K562 (cell line): ENCODE measurements around the gene HDLBP. TPM values are rescaled to one million over a fixed set of nuclear protein-coding genes. Genes with fewer than 3 reads are reported as not detected.

ENCODE experiments used
- ARNT ChIP-seq, 2 experiments: fragments of 450-650 bp; IDR thresholded peaks; 2 replicates each; pipeline ENCODE4 v1.6.1; 2016; ENCODE audit warnings: mild to moderate bottlenecking in 1 of 2
- CEBPZ ChIP-seq: fragments of 150-350 bp; IDR thresholded peaks from 2 replicates; pipeline ENCODE4 v1.6.1; 2014; ENCODE audit warnings: low read depth, mild to moderate bottlenecking, low read length, borderline replicate concordance
- HIVEP1 ChIP-seq: fragments of 250-450 bp; sonication (Bioruptor Pico); IDR thresholded peaks from 2 replicates; pipeline ENCODE4 v1.4.0; 2020; ENCODE audit warnings: mild to moderate bottlenecking
- MAX ChIP-seq: sonication (generic); formaldehyde crosslinking; IDR thresholded peaks from 2 replicates; pipeline ENCODE4 v1.9.0; 2022; ENCODE audit warnings: mild to moderate bottlenecking, missing genetic modification reagents
- RUNX1 ChIP-seq: sonication (generic); IDR thresholded peaks from 2 replicates; pipeline ENCODE4 v1.6.1; 2016; ENCODE audit warnings: antibody characterized with exemption, low read depth
- SNRNP70 ChIP-seq: fragments of 200-400 bp; formaldehyde crosslinking; optimal IDR thresholded peaks from 2 replicates; pipeline ENCODE3; 2017; ENCODE audit warnings: low read depth, low read length
- TAF1 ChIP-seq: IDR thresholded peaks from 2 replicates; pipeline ENCODE4 v1.6.1; 2011; ENCODE audit warnings: mild to moderate bottlenecking, low read length, moderate library complexity; ENCODE audit not compliant: insufficient read depth, control insufficient read depth, severe bottlenecking; ENCODE audit errors: extremely low read depth
- polyA plus RNA-seq, 8 experiments: library from polyadenylated mRNA; depleted of rRNA in 4 of 8; stranded (reverse) in 5 of 8; unstranded in 3 of 8; fragments of >200 nt; fragmentation: Nextera tagmentation in 2 of 8; fragmentation: Illumina TruSeq in 1 of 8; extraction: Ambion mirVana in 2 of 8; extraction: Trizol in 1 of 8; gene quantifications; 2 replicates each; pipeline versions ENCODE4 v1.2.1 to v1.2.3, GENCODE V29; 2011 to 2014; ENCODE audit warnings: inconsistent platforms in 1 of 8, missing spikeins in 1 of 8
- total RNA-seq, 7 experiments: library from RNA; depleted of rRNA in 6 of 7; stranded (reverse); fragments of >200 nt in 6 of 7; fragmentation: Illumina TruSeq in 2 of 7; extraction: Trizol in 2 of 7; gene quantifications; 2 replicates each; pipeline versions ENCODE4 v1.2.1 to v1.2.3, GENCODE V29; 2011 to 2021; ENCODE audit warnings: low replicate concordance in 1 of 7
- TF ChIP-seq, protein P1 (sequence below), 2 experiments: fragments of 200-800 bp in 1 of 2; sonication (Bioruptor generic) in 1 of 2; sonication (generic) in 1 of 2; formaldehyde crosslinking in 1 of 2; IDR thresholded peaks in 1 of 2; conservative IDR thresholded peaks in 1 of 2; 2 replicates each; pipeline versions ENCODE4 v1.5.0 to v1.6.1; 2016 to 2020; ENCODE audit warnings: missing compliant biosample characterization in 1 of 2, missing genetic modification characterization in 1 of 2, missing genetic modification reagents in 1 of 2
- TF ChIP-seq, protein P2 (sequence below): fragments of 450-650 bp; IDR thresholded peaks from 2 replicates; pipeline ENCODE4 v1.6.1; 2018; ENCODE audit not compliant: partially characterized antibody

HDLBP gene
- total and polyA plus RNA-seq, 9 of the 15 experiments (the other 6 are each of a cell fraction or from before 2014, with no cell fraction given): 24.4 to 378 (median 146) TPM

DNA sequence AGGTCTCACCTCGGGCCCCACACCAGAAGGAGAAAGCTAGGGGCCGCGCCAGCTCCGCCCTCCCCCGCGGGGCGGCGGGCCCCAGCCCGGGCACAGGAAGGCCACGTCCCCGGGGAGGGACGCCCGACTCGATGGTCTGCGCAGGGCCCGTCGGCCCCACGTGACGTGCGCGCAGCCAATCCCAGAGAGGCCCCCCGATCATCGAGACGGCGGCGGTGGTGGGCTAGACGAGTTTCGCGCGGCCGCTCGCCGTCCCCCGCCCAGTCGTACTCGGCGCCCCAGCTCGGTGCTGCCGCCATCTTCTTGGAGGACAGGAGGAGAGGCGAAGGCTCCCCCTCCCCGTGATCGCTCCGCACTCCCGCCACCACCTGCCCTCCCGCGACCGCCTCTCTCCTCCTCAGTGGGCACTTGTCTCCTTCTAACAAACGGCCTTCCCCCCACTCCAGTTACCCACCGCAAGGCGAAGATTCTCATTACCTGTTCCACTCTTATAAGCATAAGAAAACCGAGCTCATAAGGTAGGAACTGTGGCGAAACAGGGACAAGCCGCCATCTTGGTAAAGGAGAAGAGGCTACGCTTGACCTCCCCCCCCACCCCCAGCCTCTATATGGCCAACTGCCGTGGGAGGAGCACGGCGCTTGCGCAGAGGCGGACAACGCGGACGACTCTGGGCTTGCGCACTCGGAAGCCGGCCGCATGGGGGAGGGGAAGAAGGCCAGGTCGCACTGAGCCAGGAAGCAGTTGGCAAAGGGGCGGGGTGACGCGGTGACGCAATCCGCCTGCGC, at the start of gene HDLBP (continued):
- TF ChIP-seq, protein P1, sequence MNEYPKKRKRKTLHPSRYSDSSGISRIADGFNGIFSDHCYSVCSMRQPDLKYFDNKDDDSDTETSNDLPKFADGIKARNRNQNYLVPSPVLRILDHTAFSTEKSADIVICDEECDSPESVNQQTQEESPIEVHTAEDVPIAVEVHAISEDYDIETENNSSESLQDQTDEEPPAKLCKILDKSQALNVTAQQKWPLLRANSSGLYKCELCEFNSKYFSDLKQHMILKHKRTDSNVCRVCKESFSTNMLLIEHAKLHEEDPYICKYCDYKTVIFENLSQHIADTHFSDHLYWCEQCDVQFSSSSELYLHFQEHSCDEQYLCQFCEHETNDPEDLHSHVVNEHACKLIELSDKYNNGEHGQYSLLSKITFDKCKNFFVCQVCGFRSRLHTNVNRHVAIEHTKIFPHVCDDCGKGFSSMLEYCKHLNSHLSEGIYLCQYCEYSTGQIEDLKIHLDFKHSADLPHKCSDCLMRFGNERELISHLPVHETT (CRISPR knock-in tag; conservative IDR thresholded peaks at IDR 0.05 in 1 of 2, IDR thresholded peaks at IDR 0.05 in 1 of 2): peak in 1 of 2 experiments; percentile 5; a peak in 1 of 4 replicates
- TF ChIP-seq CEBPZ: no peak
- TF ChIP-seq MAX: peak; percentile 82; the same call in 1 of the 2 replicates
- TF ChIP-seq, protein P2, sequence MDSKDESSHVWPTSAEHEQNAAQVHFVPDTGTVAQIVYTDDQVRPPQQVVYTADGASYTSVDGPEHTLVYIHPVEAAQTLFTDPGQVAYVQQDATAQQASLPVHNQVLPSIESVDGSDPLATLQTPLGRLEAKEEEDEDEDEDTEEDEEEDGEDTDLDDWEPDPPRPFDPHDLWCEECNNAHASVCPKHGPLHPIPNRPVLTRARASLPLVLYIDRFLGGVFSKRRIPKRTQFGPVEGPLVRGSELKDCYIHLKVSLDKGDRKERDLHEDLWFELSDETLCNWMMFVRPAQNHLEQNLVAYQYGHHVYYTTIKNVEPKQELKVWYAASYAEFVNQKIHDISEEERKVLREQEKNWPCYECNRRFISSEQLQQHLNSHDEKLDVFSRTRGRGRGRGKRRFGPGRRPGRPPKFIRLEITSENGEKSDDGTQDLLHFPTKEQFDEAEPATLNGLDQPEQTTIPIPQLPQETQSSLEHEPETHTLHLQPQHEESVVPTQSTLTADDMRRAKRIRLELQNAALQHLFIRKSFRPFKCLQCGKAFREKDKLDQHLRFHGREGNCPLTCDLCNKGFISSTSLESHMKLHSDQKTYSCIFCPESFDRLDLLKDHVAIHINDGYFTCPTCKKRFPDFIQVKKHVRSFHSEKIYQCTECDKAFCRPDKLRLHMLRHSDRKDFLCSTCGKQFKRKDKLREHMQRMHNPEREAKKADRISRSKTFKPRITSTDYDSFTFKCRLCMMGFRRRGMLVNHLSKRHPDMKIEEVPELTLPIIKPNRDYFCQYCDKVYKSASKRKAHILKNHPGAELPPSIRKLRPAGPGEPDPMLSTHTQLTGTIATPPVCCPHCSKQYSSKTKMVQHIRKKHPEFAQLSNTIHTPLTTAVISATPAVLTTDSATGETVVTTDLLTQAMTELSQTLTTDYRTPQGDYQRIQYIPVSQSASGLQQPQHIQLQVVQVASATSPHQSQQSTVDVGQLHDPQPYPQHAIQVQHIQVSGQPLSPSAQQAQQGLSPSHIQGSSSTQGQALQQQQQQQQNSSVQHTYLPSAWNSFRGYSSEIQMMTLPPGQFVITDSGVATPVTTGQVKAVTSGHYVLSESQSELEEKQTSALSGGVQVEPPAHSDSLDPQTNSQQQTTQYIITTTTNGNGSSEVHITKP: peak; percentile 33
- TF ChIP-seq SNRNP70: no peak
- no peak for TF ChIP-seq RUNX1
- TF ChIP-seq HIVEP1: no peak
- peak; percentile 77 for TF ChIP-seq TAF1
- TF ChIP-seq ARNT (IDR thresholded peaks at IDR 0.05): peak in 1 of 2 experiments; percentile 65; a peak in 1 of 4 replicates
